PFSK-1 (cell line): ENCODE data around the gene GPR42.

Experiments
- FOXP2 ChIP-seq: optimal IDR thresholded peaks from 2 replicates; pipeline ENCODE3; 2011; ENCODE audit warnings: borderline replicate concordance, control low read depth, inconsistent platforms; ENCODE audit not compliant: insufficient read depth; ENCODE audit errors: extremely low read length, extremely low read depth
- POLR2AphosphoS5 ChIP-seq: IDR thresholded peaks from 2 replicates; pipeline ENCODE4 v1.6.1; 2012; ENCODE audit warnings: low read depth, mild to moderate bottlenecking, control low read depth, low read length, moderate library complexity
- REST ChIP-seq, 2 experiments: IDR thresholded peaks; 2 replicates each; pipeline versions ENCODE4 v1.6.1 to v1.8.0; 2011 to 2012; ENCODE audit warnings: low read depth in 2 of 2, low read length in 2 of 2, control low read depth in 1 of 2, inconsistent platforms in 1 of 2, mild to moderate bottlenecking in 1 of 2, moderate library complexity in 1 of 2; ENCODE audit not compliant: insufficient read depth in 1 of 2
- SIN3A ChIP-seq: IDR thresholded peaks from 2 replicates; pipeline ENCODE4 v1.6.1; 2012; ENCODE audit warnings: mild to moderate bottlenecking, low read length, moderate library complexity, borderline replicate concordance; ENCODE audit not compliant: insufficient read depth
- TAF1 ChIP-seq: IDR thresholded peaks from 2 replicates; pipeline ENCODE4 v1.6.1; 2012; ENCODE audit warnings: low read length, control low read depth, borderline replicate concordance; ENCODE audit not compliant: insufficient read depth

GPR42 gene

GRCh38 chr19:35350591-35350990 lies 20.3 kb upstream of the GPR42 start:
- TF ChIP-seq FOXP2 (no peak), POLR2AphosphoS5 (no peak)

- no peak for TF ChIP-seq REST (IDR thresholded peaks at IDR 0.05; ENCODE audit: insufficient read depth in 1 of 2, low read depth in 2 of 2, low read length in 2 of 2)
- TF ChIP-seq FOXP2: no peak
- TF ChIP-seq POLR2AphosphoS5: no peak
- TF ChIP-seq TAF1: no peak
- TF ChIP-seq SIN3A: no peak
Measured at GRCh38 chr19:35351411-35352176, 19.3 kb upstream of the GPR42 start.

- TF ChIP-seq REST (IDR thresholded peaks at IDR 0.05; ENCODE audit: insufficient read depth in 1 of 2, low read depth in 2 of 2, low read length in 2 of 2) (no peak), TAF1 (no peak), SIN3A (no peak), FOXP2 (no peak)
Measured at GRCh38 chr19:35352177-35352447, 18.8 kb upstream of the GPR42 start.

- TF ChIP-seq TAF1 (no peak), FOXP2 (no peak)
Measured at GRCh38 chr19:35352448-35353304, 18.2 kb upstream of the GPR42 start.

- TF ChIP-seq SIN3A: no peak
- TF ChIP-seq TAF1: no peak
Measured at GRCh38 chr19:35353635-35354034, 17.2 kb upstream of the GPR42 start.

- TF ChIP-seq POLR2AphosphoS5: no peak
- TF ChIP-seq REST (IDR thresholded peaks at IDR 0.05; ENCODE audit: insufficient read depth in 1 of 2, low read depth in 2 of 2, low read length in 2 of 2): no peak
- TF ChIP-seq TAF1: no peak
Measured at GRCh38 chr19:35354898-35355297, 16.0 kb upstream of the GPR42 start.
